ENCODE results near the gene AMZ2. TPM values are rescaled to one million over a fixed set of nuclear protein-coding genes. Genes with fewer than 3 reads are reported as not detected.
"Not testable (repeated sequence)": the region's sequence is repeated elsewhere in the genome, so short reads cannot be mapped to it uniquely, and the experiment has no call there.

AMZ2 gene, protein sequence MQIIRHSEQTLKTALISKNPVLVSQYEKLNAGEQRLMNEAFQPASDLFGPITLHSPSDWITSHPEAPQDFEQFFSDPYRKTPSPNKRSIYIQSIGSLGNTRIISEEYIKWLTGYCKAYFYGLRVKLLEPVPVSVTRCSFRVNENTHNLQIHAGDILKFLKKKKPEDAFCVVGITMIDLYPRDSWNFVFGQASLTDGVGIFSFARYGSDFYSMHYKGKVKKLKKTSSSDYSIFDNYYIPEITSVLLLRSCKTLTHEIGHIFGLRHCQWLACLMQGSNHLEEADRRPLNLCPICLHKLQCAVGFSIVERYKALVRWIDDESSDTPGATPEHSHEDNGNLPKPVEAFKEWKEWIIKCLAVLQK
- 62.6 TPM for polyA plus RNA-seq (2013, experiment 1 of 2; ENCODE audit: insufficient read length)
- 86.5 TPM for polyA plus RNA-seq (2013, experiment 2 of 2; ENCODE audit: insufficient read length)

DNA sequence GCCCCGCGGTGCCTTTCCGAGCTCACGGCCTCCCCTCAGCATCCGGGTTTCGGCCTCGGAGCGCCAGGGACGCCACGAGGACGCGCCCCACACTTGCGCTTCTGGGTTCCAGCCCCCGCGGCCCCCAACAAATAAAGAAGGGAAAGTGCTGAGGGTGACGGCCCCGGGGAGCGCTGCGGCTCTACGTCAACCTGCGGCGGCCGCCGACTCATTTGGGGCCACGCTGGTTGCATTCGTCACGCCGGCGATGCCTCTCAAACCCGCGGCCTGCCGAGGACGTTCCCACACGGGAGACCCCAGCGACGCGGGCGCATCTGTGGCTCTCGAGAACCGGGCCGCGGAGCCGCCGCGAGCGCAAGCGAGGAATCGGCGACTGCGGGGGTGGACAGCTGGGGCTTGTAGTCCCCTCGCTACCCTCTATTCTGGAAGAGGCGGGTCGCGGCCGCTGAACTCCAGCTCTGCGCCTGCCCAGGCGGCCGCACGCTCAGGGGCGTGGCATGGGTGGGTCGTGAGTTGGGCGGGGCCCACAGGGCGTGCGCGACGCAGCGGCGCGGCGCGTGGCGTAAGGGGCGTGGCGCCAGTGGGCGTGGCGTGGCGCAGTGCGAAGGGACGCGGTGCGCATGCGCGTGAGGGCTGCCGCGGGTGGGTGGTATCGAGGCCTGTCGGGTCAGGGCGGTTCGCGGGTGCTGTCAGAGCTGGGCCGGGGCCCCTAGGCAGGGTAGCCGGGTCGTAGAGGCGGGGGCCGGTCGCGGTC, at the start of gene AMZ2:
TSS of gene AMZ2 (plus strand) at position 599 of the 754 bp plus-strand sequence. CDS start 2,145 bp downstream, outside the sequence.
- DNase-seq, result peak; percentile 92

DNA sequence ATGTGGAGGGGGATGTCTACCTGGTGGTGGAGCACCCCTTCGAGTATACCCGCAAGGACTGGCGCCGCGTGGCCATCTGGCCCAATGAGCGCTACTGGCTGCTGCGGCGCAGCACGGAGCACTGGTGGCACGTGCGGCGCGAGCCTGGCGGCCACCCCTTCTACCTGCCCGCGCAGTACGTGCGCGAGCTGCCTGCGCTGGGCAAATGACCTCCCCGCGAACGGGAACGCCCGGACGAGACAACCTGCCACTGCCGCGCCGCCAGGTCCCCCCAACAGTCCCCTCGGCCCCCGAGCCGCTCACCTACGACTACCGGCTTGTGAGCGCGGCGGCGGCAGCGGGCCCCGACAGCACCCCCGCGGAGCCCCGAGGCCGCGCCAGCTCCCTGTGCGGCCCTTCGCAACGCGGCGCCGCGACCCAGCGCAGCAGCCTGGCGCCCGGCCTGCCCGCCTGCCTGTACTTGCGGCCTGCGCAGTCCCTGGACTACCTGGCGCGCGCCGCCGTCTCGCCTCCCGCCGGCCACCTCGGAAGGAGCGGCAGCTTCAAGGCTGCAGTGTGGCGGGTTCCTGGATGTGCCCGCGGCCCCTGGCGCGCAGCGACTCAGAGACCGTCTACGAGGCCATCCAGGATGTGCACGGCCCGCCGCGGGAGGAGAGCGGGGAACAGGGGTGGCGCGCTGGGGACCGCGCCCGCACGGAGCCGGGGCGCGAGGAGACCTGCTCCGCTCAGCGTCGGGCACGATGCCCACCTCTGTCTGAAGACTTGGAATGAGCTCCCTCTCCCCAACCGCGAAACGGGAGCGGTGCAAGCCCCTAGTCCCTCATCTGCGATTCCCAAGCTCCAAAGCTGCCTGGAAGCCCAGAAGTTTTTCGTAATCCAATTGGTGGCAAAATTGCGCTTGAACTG, 48.7 kb upstream of the AMZ2 start:
- no peak for DNase-seq

DNA sequence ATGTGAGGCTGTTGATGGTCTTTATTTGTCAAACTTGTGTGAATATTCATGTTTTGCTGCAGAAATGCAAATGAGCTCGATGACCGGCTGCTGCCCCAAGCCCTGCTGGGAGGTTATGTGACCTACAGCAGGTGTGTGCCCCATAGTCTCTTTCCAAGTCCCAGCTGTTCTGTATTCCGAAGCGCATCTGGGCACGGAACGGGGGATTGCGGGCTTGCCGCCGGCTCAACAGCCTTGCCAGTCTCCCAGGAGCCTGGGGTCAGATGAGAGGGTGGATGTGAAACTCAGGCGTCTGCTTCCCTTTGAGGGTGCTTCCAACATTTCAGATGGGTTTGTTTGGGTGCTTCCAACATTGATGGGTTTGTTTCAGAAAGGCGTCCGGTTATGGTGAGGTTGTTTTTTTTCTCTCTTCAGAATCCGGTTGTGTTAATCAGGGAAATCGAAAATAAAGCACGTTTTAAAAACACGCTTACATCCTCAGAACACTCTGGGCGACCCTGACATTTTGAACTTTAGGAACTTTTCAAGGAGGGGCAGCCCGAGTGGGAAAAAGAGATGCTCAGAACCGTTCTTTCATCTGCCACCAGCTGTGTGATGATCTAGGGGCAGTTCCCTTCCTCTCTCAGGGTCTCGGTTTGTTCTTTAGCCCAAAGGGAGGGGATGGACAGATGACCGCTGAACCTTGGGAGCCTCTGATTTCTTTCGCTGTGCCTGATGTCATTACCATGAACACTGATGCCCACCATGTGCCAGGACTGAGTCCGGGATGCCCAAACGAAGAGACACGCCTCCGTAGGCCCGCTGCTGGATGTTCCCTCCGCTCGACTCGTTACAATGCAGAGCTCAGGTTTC, 47.8 kb upstream of the AMZ2 start:
- no peak for DNase-seq

DNA sequence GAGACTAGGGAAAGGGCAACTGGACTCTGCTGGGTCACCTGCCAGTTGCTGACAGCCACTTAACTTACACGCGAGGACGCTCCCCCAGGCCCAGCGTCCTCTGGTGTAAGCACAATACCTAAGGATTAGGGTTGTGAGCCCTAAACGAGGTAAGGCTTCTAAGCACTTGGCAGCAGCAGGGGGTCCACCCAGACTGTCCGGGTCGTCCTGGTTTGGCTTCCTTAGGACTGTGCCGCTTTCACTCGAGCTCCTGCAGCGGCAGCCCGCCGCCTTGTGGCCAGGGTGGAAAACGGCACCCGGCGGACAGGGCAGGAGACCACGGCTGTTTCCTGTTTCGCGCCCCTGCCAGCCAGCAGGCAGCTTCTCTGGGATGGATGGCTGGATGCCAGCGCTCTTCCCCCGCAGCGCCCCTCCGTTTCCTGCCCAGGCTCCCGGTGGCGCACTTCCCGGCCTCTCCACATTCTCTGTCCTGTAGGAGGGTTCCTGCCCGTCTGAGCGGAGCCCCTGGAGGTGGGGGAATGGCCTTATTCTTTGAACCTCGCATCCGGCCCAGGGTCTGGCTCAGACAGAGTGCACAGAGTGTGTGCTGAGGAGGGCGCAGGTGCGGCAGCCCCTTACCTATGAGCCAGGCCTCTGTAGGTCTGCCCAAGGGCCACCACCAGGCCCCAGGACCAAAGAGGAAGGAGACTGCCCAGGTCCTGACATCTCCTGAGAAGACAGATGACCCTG, 47.0 kb upstream of the AMZ2 start:
- peak; percentile 65 for DNase-seq

DNA sequence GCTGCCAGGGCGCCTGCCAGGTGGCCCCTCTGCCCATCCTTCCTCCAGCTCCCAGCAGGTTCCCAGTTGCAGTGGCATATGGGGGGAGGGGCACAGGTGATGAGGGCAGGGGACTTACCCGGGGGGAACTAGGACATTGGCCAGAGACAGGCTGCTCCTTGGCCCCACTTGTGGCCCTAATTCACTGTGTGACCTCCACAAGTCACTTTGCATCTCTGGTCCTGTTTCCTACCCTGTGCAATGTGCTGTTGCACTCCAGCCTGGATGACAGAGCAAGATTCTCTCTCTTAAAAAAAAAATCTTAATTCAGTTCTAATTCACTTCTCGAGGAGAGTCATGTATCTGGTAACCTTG, 46.4 kb upstream of the AMZ2 start:
- not testable (repeated sequence) for DNase-seq

DNA sequence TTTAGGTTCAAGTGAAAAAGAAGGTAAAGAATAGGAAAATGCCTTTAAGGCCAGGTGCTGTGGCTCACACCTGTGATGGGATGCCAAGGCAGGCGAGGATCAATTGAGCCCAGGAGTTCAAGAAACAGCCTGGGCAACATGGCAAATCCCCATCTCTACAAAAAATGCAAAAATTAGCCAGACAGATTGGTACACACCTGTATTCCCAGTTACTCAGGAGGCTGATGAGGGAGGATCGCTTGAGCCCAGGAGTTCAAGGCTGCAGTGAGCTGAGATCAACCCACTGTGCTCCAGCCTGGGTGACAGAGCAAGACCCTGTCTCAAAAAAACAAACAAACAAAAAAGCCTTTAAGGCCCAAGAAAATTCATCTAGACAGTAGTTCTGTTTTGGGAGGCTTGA, 45.5 kb upstream of the AMZ2 start:
- DNase-seq, result not testable (repeated sequence)

DNA sequence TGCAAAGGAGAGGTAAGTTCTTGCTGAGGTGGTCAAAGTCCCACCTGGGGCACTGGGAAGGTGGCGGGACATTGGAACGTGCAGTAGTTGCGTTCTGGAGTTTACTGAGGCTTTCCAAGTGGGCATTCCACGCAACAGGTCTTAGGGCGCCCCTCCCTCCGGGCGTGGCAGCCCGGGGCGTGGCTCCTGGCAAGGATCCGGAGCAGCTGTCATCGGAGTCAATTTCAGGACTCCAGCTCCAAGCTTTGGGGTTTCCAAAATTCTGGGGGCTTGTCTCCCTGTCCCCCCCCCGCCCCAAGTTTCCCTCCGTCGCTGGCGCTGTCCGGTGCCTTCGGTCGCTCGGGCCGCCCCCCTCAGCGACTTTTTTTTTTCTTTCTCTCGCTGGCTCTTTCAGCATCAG, 43.1 kb upstream of the AMZ2 start:
- DNase-seq, result no peak

DNA sequence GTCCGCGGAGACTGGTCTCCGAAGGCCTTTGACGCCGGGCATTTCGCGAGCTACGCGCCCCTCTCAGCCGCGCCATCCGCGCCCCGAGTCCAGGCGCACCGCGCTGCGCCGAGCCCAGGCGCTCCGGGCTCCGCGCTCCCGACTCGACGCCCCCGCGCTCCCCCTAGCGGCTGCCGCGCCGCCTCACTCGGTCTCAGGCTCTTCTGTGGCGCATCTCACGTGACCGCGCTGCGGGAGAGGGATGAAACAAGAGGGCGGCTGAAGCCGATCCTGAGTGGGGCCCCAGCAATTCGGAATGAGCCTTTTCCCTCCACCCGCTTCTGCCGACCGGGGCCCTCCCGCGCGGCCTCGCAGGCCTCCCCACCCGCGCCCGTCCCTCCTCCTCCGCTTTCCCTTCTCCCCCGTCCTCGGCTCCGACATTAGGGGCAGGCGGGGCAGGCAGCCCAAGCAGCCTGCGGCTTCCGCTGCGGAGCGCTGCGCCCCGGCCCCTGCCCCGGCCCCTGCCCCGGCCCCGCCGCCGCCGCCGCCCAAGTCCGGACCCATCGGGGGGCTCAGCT, 42.5 kb upstream of the AMZ2 start:
- peak; percentile 85 for DNase-seq

DNA sequence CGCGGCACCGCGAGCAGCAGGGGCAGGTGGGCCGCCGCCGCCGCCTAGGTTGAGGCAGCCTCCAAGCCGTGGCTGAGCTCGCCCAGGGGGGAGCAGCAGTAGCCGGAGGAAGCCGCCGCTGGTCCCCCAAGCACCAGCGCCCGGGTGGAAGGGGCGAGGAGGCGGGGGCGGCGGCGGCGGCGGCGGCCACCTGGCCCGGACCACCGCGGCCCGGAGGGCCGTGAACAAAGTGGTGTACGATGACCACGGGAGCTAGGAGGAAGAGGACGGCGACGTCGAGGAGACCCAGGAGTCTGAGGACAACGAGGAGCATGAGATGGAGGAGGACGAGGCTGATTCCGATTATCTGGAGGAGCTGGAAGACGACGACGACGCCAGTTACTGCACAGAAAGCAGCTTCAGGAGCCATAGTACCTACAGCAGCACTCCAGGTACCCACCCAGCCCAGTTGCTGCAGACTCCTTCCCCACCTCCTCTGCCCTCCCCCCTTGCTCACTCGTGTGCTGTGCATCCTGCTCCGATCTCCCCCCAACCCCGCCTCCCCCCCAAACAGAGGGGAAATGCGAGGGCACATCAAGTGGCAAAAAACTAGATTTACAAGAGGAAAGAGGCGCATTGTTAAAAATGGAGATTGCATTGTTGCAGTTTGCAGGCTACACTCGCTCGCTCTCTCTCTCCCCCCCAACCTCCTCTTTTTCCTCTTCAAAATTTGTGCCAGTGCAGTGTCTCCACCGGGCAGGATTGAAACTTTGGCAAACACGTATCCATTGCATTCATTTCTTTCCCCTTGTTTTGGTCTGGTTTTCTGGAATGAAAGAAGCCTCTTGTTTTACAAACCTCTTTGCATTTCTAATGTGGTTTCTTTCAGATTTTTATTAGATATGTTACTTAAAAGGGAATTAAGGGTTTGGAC, 41.8 kb upstream of the AMZ2 start:
- DNase-seq, result peak; percentile 11

DNA sequence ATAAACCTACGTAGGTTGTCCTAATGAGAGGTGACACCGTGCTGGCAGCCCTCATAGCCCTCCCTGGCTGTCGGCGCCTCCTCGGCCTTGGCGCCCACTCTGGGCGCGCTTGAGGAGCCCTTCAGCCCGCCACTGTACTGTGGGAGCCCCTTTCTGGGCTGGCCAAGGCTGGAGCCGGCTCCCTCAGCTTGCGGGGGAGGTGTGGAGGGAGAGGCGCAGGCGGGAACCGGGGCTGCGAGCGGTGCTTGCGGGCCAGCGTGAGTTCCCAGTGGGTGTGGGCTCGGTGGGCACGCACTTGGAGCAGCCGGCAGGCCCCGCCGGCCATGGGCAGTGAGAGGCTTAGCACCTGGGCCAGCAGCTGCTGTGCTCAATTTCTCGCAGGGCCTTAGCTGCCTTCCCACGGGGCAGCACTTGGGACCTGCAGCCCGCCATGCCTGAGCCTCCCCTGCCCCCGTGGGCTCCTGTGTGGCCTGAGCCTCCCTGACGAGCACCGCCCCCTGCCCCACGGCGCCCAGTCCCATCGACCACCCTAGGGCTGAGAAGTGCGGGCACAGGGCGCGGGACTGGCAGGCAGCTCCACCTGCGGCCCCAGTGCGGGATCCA, 40.1 kb upstream of the AMZ2 start:
- no peak for DNase-seq

DNA sequence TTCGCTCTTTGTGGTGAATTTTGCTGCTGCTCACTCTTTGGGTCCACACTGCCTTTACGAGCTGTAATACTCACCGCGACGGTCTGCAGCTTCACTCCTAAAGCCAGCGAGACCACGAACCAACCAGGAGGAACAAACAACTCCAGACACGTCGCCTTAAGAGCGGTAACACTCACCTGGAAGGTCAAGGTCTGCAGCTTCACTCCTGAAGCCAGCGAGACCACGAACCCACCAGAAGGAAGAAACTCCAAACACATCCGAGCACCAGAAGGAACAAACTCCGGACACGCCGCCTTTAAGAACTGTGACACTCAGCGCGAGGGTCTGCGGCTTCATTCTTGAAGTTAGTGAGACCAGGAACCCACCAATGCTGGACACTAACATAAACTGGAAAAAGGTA, 39.2 kb upstream of the AMZ2 start:
- not testable (repeated sequence) for DNase-seq

DNA sequence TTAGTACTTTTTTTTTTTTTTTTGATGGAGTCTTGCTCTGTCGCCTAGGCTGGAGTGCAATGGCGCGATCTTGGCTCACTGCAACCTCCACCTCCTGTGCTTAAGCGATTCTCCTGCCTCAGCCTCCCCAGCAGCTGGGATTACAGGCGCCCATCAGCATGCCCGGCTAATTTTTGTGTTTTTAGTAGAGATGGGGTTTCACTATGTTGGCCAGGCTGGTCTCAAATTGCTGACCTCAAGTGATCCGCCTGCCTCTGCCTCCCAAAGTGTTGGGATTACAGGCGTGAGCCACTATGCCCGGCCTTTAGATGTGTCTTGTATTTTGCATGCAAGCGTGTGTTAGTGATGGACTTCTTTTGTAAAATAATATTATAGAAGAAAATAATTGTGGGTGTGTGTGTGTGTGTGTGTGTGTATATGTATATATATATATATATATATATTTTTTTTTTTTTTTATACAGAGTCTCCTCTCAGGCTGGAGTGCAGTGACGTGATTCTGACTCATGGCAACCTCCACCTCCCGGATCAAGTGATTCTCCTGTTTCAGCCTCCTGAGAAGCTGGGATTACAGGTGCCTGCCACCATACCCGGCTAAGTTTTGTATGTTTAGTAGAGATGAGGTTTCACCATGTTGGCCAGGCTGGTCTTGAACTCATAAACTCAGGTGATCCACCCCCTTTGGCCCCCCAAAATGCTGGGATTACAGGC, 38.5 kb upstream of the AMZ2 start:
- DNase-seq, result not testable (repeated sequence)

DNA sequence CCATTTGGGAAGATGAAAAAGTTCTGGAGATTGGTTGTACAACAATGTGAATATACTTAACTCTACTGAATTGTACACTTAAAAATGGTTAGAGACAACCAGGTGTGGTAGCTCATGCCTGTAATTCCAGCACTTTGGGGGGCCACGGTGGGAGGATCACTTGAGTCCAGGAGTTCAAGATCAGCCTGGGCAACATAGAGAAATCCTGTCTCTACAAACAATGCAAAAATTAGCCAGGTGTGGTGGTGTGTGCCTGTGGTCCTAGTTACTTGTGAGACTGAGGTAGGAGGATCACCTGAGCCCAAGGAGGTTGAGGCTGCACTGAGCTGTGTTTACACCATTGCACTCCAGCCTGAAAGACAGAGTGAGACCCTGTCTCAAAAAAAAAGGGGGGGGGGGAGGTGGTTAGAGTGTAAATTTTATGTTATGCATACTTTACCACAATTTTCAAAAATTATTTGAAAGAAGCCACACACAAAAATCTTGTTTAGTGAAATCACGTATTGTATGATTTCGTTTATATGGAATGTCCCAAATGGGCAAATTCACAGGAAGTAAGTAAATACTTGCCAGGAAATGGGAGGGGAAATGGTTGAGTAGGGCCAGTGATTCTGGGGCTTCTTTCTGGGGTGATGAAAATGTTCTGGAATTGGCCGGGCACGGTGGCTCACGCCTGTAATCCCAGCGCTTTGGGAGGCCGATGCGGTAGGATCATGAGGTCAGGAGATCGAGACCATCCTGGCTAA, 37.1 kb upstream of the AMZ2 start:
- peak; percentile 27 for DNase-seq

DNA sequence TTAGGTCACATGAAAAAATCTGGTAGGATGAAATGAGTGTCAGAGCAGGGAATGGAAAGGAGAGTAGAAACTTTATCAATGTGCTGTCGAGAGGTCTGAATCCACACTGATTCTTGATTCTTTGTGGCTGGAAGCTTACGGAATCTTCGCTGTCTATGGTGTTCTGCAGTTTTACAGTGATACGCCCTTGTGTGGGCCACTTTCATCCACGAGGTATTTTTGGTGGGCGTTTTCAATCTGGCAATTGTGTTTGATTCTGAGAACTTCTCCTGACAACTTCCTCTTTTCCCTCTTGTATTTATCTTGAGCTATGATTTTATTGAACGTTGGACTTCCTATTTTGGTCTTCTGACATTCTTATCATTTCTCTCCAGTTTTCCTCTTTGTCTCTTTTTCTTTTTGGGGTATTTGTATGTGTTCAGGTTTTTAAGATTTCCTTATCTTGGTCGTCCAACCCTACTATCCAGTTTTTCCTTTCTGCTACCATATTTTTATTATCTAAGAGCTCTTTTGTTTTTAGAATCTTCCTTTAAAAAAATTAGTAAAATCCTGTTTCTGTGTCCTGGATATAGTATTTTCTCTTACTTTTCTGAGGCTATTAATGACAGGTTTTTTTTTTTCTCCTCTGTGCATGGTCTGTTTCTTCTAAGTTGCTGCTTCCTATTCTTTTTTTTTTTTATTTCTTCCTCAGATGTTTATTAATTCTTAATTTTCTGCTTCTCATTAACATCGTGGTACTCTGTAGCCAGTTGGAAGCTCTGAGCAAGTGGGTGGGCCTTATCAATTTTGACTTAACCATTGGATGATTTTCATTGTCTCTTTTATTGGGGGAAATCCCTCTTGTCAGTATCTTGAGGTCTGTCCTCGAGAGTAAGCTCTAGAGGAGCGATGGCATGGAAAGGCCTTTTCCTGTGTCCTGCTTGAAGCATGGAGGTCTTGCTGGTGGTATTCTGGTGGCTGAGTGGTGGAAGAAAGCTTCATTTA, 34.1 kb upstream of the AMZ2 start:
- not testable (repeated sequence) for DNase-seq

DNA sequence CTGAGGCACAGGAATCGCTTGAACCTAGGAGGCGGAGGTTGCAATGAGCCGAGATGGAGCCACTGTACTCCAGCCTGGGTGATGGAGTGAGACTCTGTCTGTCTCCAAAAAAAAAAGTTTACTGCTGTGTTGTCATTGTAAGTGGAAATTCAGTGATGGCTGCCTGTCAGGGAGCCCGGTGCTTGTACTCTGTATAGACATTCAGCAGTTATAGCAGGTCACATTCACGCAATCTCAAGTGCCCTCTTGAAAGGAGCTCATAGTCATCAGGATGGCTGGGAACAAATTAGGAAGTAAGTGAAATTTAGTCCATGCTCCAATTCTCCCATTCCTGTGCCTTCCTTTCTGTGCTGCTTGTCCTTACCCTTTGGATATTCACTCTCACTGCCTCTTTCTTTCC, 32.4 kb upstream of the AMZ2 start:
- DNase-seq, result not testable (repeated sequence)

DNA sequence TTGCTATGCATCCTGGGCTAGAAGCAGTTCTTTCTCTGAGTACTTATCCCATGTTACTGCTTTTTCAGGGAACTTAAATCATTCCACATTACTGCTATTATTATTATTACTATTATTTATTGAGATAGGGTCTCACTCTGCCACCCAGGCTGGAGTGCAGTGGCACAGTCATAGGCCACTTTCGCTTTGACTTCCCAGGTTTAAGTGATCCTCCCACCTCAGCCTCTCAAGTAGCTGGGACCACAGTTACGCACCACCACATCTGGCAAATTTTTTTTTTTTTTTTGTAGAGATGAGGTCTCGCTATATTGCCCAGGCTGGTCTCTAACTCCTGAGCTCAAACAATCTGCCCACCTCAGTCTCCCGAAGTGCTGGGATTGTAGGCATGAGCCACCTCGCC, 28.4 kb upstream of the AMZ2 start:
- DNase-seq, result not testable (repeated sequence)
